Osteocyte (in vitro differentiated cells): Measurements from ENCODE around the gene ALOX15. TPM values are rescaled to one million over a fixed set of nuclear protein-coding genes. Genes with fewer than 3 reads are reported as not detected.
"Not testable (repeated sequence)": the region's sequence is repeated elsewhere in the genome, so short reads cannot be mapped to it uniquely, and the experiment has no call there.

Experiments used
- DNase-seq: peaks from one replicate; pipeline ENCODE4 v3.0.0; 2021; ENCODE audit warnings: mixed read lengths; ENCODE audit not compliant: unreplicated experiment; ENCODE audit errors: extremely low spot score
- H3K27ac Mint-ChIP-seq: one replicate; pipeline ENCODE4 v1.8.0; 2021; ENCODE audit warnings: mild to moderate bottlenecking, mixed read lengths; ENCODE audit not compliant: unreplicated experiment
- H3K27me3 Mint-ChIP-seq: one replicate; pipeline ENCODE4 v1.8.0; 2021; ENCODE audit warnings: mixed read lengths; ENCODE audit not compliant: unreplicated experiment
- H3K36me3 Mint-ChIP-seq: one replicate; pipeline ENCODE4 v1.8.0; 2021; ENCODE audit warnings: mixed read lengths; ENCODE audit not compliant: unreplicated experiment
- H3K4me1 Mint-ChIP-seq: one replicate; pipeline ENCODE4 v1.8.0; 2021; ENCODE audit warnings: mixed read lengths; ENCODE audit not compliant: unreplicated experiment
- H3K4me3 Mint-ChIP-seq: one replicate; pipeline ENCODE4 v1.8.0; 2021; ENCODE audit warnings: mild to moderate bottlenecking, moderate library complexity, mixed read lengths; ENCODE audit not compliant: unreplicated experiment
- H3K9me3 Mint-ChIP-seq: one replicate; pipeline ENCODE4 v1.8.0; 2021; ENCODE audit warnings: mixed read lengths; ENCODE audit not compliant: unreplicated experiment
- total RNA-seq: library from RNA; stranded (reverse); gene quantifications from 2 replicates; pipeline ENCODE4 v1.2.1, GENCODE V29; 2021
- TF ChIP-seq, protein P1 (sequence below): fragments of 200-600 bp; sonication (generic); IDR thresholded peaks from 2 replicates; pipeline ENCODE4 v1.5.0; 2021; ENCODE audit warnings: antibody characterized with exemption, mild to moderate bottlenecking, moderate library complexity

The ALOX15 gene
- total RNA-seq, 1 donor from 2014 or later, result not detected

DNA sequence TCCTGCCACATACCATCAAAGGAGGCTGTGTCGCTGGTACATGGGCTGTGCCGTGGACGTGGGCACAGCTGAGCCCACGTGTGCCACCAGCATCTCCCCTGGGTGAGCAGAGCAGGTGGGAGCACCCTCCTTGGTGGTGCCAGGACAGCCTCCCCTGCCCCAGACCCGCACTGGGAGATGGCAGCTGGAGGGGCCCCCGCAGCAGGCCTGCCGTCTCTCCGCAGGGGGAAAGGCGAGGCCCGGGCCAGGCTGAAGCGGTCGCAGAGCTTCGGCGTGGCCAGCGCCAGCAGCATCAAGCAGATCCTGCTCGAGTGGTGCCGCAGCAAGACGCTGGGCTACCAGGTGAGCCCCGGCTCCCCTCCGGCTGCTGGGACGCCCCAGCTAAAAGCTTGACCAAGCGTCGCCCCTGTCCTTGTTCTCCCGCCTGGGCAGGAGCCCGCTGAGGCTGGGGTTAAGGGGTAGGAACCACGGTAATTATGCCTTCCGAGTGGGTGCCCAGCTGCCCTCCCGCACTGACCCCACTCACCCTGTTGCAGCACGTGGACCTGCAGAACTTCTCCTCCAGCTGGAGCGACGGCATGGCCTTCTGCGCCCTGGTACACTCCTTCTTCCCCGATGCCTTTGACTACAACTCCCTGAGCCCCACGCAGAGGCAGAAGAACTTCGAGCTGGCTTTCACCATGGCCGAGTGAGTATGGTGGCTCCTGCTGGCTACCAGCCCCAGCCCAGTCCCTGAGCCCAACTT lies 44.7 kb downstream of the ALOX15 start:
- H3K4me3 Mint-ChIP-seq, result no peak overlapping the region
- no peak for DNase-seq
- H3K27me3 Mint-ChIP-seq, result peaks cover 16% of the 10 kb centered on the region
- no peak overlapping the region for H3K27ac Mint-ChIP-seq
- TF ChIP-seq, protein P1, sequence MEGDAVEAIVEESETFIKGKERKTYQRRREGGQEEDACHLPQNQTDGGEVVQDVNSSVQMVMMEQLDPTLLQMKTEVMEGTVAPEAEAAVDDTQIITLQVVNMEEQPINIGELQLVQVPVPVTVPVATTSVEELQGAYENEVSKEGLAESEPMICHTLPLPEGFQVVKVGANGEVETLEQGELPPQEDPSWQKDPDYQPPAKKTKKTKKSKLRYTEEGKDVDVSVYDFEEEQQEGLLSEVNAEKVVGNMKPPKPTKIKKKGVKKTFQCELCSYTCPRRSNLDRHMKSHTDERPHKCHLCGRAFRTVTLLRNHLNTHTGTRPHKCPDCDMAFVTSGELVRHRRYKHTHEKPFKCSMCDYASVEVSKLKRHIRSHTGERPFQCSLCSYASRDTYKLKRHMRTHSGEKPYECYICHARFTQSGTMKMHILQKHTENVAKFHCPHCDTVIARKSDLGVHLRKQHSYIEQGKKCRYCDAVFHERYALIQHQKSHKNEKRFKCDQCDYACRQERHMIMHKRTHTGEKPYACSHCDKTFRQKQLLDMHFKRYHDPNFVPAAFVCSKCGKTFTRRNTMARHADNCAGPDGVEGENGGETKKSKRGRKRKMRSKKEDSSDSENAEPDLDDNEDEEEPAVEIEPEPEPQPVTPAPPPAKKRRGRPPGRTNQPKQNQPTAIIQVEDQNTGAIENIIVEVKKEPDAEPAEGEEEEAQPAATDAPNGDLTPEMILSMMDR, result no peak
- peaks cover 2% of the 10 kb centered on the region for H3K36me3 Mint-ChIP-seq
- H3K9me3 Mint-ChIP-seq, result no peaks in the 10 kb centered on the region
- H3K4me1 Mint-ChIP-seq, result peaks cover 25% of the 10 kb centered on the region

DNA sequence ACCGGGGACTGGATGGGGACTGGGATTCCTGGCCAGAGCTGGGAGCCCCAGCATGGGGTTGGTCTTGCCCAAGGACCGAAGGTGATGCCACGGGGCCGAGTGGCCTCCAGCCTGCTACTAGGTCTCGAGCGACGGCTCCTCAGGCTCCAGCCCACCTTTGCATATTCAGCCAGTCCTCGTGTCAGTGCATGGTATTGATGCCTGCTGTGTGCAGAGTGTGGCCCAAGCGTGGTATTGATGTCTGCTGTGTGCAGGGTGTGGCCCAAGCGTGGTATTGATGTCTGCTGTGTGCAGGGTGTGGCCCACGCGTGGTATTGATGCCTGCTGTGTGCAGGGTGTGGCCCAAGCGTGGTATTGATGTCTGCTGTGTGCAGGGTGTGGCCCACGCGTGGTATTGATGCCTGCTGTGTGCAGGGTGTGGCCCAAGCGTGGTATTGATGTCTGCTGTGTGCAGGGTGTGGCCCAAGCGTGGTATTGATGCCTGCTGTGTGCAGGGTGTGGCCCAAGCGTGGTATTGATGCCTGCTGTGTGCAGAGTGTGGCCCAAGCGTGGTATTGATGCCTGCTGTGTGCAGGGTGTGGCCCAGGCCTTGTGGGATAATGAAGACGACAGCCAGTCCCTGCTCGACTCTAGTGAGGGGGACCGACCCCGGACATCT lies 45.7 kb downstream of the ALOX15 start:
- not testable (repeated sequence) for H3K36me3 Mint-ChIP-seq, H3K9me3 Mint-ChIP-seq, DNase-seq, H3K4me3 Mint-ChIP-seq, H3K27ac Mint-ChIP-seq
- Mint-ChIP-seq H3K27me3 (peaks cover 18% of the 10 kb centered on the region), H3K4me1 (peaks cover 30% of the 10 kb centered on the region)

DNA sequence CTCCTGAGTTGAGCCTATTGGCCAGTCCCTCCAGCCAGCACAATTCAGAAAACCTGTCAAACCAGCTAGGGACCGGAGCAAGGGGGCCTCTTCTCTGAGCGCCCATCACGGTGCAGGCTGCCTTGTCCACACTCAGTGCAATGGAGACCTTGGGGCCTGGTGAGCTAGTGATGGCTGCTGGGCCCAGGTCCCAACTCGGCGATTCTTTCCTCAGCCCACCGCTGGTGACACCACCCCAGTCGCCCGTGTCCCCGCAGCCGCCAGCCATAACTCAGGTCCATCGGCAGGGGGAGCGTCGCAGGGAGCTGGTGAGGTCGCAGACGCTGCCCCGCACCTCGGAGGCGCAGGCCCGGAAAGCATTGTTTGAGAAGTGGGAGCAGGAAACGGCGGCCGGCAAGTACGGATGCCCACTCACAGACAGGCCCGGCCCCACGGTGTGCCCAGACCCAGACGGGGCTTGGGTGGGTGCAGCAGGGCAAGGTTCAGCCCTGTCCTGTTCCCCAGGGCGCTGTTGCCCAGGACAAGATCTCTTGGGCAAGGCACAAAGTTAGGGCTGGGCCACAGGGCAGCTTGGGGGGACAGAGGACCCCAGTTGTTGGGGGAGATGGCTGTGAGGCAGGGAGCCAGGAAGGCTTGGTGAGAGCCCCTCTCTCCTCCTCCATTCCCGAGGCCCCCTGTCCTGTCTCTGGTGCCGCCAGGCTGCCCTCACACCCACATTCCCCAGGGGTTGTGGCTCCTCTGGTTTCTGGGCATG lies 46.4 kb downstream of the ALOX15 start:
- Mint-ChIP-seq H3K36me3 (peaks cover 2% of the 10 kb centered on the region), H3K27me3 (peaks cover 25% of the 10 kb centered on the region), H3K9me3 (no peaks in the 10 kb centered on the region), H3K4me3 (no peak overlapping the region), H3K4me1 (peaks cover 23% of the 10 kb centered on the region), H3K27ac (no peak overlapping the region)
- TF ChIP-seq, protein P1, result no peak
- DNase-seq, result no peak

DNA sequence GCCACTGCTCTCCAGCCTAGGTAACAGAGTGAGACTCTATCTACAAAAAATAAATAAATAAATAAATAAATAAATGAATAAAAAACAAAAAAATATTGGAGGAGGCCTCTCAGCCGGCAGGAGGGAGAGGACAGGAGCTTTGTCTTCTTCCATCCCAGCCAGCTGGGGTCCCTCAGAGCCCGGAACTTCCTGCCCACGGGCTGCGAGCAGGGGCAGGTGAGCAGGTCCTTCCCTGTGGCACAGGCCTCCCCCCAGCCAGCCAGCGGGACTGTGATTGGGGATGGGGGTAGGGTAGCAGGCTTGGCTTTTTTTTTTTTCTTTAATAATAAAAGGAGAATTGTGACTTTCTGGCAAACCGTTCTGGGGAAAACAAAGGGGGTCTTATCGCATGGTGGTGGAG lies 47.1 kb downstream of the ALOX15 start:
- no peak overlapping the region for H3K4me3 Mint-ChIP-seq
- H3K4me1 Mint-ChIP-seq, result peaks cover 16% of the 10 kb centered on the region
- H3K36me3 Mint-ChIP-seq, result peaks cover 2% of the 10 kb centered on the region
- H3K9me3 Mint-ChIP-seq, result no peaks in the 10 kb centered on the region
- H3K27ac Mint-ChIP-seq, result no peak overlapping the region
- DNase-seq, result no peak
- H3K27me3 Mint-ChIP-seq, result peaks cover 21% of the 10 kb centered on the region
- TF ChIP-seq, protein P1, result no peak

DNA sequence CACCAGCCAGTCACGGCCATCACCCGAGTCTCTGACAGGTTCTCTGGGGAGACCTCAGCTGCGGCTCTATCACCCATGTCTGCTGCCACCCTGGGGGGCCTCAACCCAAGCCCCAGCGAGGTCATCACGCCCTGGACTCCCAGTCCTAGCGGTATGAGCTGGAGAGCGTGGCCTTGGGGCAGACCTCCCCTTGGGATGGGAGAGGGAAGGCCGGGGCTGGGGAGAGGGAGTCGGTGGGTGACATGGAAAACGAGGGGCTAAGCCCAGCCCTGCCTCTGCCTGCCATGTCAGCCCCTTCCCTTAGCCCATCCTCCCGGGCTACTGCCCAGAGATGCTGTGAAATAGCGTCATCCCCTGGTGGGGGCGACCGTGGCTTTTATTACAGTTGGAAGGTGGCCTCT lies 48.5 kb downstream of the ALOX15 start:
- H3K4me1 Mint-ChIP-seq, result peaks cover 10% of the 10 kb centered on the region
- no peak overlapping the region for H3K27ac Mint-ChIP-seq
- DNase-seq, result no peak
- no peak overlapping the region for H3K4me3 Mint-ChIP-seq
- peaks cover 2% of the 10 kb centered on the region for H3K36me3 Mint-ChIP-seq
- H3K27me3 Mint-ChIP-seq, result peaks cover 22% of the 10 kb centered on the region
- H3K9me3 Mint-ChIP-seq, result no peaks in the 10 kb centered on the region
- TF ChIP-seq, protein P1, result no peak
